ENCODE data around the gene USP2.

GRCh38 chr11:119380827-119381180 lies 686 bp downstream of the USP2 start:
- TF ChIP-seq POLR2A (IDR thresholded peaks at IDR 0.05; ENCODE audit: low read depth, low read length) (no peak), POLR2AphosphoS5 (IDR thresholded peaks at IDR 0.05; ENCODE audit: low read depth, low read length) (no peak)

All from GM12891 (cell line).